Type B pancreatic cell (in vitro differentiated cells): ENCODE measurements around the gene CENPO. TPM values are rescaled to one million over a fixed set of nuclear protein-coding genes. Genes with fewer than 3 reads are reported as not detected.
A peak's percentile ranks its signal among the peaks of the same experiment; 100 is the strongest.
"Not testable (repeated sequence)": the region's sequence is repeated elsewhere in the genome, so short reads cannot be mapped to it uniquely, and the experiment has no call there.

Source experiments
- DNase-seq: peaks from one replicate; pipeline ENCODE4 v3.0.0; 2021; ENCODE audit warnings: mixed read lengths; ENCODE audit not compliant: unreplicated experiment; ENCODE audit errors: extremely low spot score
- H3K27ac Mint-ChIP-seq: 2 replicates; pipeline ENCODE4 v1.8.0; 2021; ENCODE audit warnings: mild to moderate bottlenecking, mixed read lengths
- H3K27me3 Mint-ChIP-seq: 2 replicates; pipeline ENCODE4 v1.8.0; 2021; ENCODE audit warnings: mixed read lengths
- H3K36me3 Mint-ChIP-seq: 2 replicates; pipeline ENCODE4 v1.8.0; 2021; ENCODE audit warnings: mixed read lengths
- H3K4me1 Mint-ChIP-seq: one replicate; pipeline ENCODE4 v1.8.0; 2021; ENCODE audit warnings: mixed read lengths; ENCODE audit not compliant: unreplicated experiment
- H3K4me3 Mint-ChIP-seq: 2 replicates; pipeline ENCODE4 v1.8.0; 2021; ENCODE audit warnings: mild to moderate bottlenecking, mixed read lengths
- H3K9me3 Mint-ChIP-seq: 2 replicates; pipeline ENCODE4 v1.8.0; 2021; ENCODE audit warnings: mixed read lengths
- CTCF ChIP-seq: fragments of 200-600 bp; sonication (generic); conservative IDR thresholded peaks from 2 replicates; pipeline ENCODE4 v1.5.0; 2021; ENCODE audit warnings: antibody characterized with exemption, mild to moderate bottlenecking
- total RNA-seq: library from RNA; stranded (reverse); gene quantifications from 2 replicates; pipeline ENCODE4 v1.2.1, GENCODE V29; 2021; ENCODE audit warnings: low replicate concordance

CENPO gene
- total RNA-seq, 1 donor from 2014 or later = 39.7 TPM

GRCh38 chr2:24797644-24798043 lies 4.4 kb downstream of the CENPO start:
- H3K4me1 Mint-ChIP-seq = peaks cover 11% of the 10 kb centered on the region
- no peaks in the 10 kb centered on the region for H3K9me3 Mint-ChIP-seq
- H3K27ac Mint-ChIP-seq = no peak overlapping the region
- H3K27me3 Mint-ChIP-seq = no peaks in the 10 kb centered on the region
- H3K4me3 Mint-ChIP-seq = no peak overlapping the region
- peaks cover 38% of the 10 kb centered on the region for H3K36me3 Mint-ChIP-seq
- no peak for TF ChIP-seq CTCF
- no peak for DNase-seq

DNA sequence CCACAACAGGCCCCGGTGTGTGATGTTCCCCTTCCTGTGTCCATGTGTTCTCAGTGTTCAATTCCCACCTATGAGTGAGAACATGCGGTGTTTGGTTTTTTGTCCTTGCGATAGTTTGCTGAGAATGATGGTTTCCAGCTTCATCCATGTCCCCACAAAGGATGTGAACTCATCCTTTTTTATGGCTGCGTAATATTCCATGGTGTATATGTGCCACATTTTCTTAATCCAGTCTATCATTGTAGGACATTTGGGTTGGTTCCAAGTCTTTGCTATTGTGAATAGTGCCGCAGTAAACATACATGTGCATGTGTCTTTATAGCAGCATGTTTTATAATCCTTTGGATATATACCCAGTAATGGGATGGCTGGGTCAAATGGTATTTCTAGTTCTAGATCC lies 7.3 kb downstream of the CENPO start:
- H3K36me3 Mint-ChIP-seq = peaks cover 62% of the 10 kb centered on the region
- H3K9me3 Mint-ChIP-seq, H3K4me1 Mint-ChIP-seq, H3K27me3 Mint-ChIP-seq, H3K27ac Mint-ChIP-seq, DNase-seq, H3K4me3 Mint-ChIP-seq: not testable (repeated sequence)

DNA sequence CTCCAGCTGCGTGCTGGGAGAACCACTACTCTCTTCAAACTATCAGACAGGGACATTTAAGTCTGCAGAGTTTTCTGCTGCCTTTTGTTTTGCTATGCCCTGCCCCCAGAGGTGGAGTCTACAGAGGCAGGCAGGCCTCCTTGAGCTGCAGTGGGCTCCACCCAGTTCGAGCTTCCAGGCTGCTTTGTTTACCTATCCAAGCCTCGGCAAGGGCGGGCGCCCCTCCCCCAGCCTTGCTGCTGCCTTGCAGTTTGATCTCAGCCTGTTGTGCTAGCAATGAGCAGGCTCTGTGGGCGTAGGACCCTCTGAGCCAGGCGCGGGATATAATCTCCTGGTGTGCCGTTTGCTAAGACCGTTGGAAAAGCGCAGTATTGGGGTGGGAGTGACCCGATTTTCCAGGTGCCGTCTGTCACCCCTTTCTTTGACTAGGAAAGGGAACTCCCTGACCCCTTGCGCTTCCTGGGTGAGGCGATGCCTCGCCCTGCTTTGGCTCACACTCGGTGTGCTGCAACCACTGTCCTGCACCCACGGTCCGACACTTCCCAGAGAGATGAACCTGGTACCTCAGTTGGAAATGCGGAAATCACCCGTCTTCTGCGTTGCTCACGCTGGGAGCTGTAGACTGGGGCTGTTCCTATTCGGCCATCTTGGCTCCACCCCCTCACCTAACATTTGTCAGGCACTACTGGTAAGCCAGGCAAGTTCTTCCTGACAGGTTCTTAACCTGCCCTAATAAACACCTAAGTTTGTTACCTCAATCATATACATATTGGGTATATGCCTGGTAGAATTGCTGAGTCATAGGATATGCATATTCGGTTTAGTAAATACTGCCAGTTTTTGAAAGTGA lies 12.8 kb downstream of the CENPO start:
- not testable (repeated sequence) for H3K27ac Mint-ChIP-seq, H3K4me1 Mint-ChIP-seq, H3K4me3 Mint-ChIP-seq, H3K9me3 Mint-ChIP-seq, H3K27me3 Mint-ChIP-seq
- peaks cover 43% of the 10 kb centered on the region for H3K36me3 Mint-ChIP-seq
- peak; percentile 40 for DNase-seq

DNA sequence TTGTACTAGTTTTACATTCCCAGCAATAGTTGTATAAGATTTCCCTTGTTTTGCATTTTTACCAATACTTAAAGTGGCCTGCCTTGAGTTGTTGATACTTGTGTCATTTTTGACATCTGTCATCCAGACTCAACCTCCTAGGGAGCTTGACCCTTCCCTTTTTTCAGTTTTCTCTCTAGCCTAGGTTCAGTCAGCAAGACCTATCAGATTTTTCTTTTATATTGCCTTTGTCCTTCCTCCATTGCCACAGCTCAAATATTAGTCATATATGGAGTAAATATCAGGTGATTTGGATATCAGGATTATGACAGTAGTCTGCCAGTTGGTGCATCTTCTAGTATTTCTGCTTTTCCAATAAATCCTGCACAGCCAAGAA lies 13.4 kb downstream of the CENPO start:
- TF ChIP-seq CTCF = no peak
- H3K9me3 Mint-ChIP-seq = peaks cover 5% of the 10 kb centered on the region
- no peak overlapping the region for H3K4me3 Mint-ChIP-seq
- no peak for DNase-seq
- H3K36me3 Mint-ChIP-seq = peaks cover 42% of the 10 kb centered on the region
- no peaks in the 10 kb centered on the region for H3K27me3 Mint-ChIP-seq
- H3K4me1 Mint-ChIP-seq = no peaks in the 10 kb centered on the region
- no peak overlapping the region for H3K27ac Mint-ChIP-seq

DNA sequence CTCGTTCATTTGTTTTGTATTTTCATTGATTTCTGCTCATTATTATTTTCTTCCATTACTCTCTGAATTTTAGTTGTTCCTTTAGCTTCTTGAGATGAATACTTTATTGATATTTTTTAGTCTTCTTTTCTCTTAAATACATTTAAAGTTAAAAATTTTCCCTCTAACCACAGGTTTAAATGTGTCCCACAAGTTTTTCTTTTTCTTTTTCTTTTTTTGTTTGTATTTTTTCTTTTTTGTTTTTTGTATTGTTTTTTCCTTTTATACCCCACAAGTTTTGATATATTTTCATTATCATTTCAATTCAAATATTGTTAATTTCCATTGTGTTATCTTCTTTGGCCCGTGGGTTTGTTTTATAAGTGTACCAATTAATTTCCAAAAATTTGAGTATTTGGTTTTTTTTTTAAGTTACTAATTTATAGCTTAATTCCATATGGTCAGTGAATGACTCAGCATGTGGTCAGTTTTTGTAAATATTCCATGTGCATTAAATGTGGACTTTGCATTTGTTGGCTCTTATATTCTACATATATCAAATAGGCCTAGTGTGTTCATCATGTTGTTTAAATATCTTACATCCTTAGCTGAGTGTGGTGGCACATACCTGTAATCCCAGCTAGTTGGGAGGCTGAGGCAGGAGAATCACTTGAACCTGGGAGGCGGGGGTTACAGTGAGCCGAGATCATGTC lies 16.2 kb downstream of the CENPO start:
- H3K4me1 Mint-ChIP-seq = peaks cover 4% of the 10 kb centered on the region
- no peak for DNase-seq
- H3K36me3 Mint-ChIP-seq = peaks cover 47% of the 10 kb centered on the region
- no peak overlapping the region for H3K4me3 Mint-ChIP-seq
- H3K9me3 Mint-ChIP-seq = peaks cover 5% of the 10 kb centered on the region
- no peaks in the 10 kb centered on the region for H3K27me3 Mint-ChIP-seq
- no peak for TF ChIP-seq CTCF
- H3K27ac Mint-ChIP-seq = no peak overlapping the region

GRCh38 chr2:24813691-24814137 lies 20.5 kb downstream of the CENPO start:
- Mint-ChIP-seq H3K4me3 (no peak overlapping the region), H3K27me3 (no peaks in the 10 kb centered on the region), H3K27ac (no peak overlapping the region), H3K4me1 (peaks cover 4% of the 10 kb centered on the region), H3K9me3 (no peaks in the 10 kb centered on the region), H3K36me3 (peaks cover 37% of the 10 kb centered on the region)
- no peak for DNase-seq
- no peak for TF ChIP-seq CTCF
